Measurements from ENCODE around the gene AK1.

- TF ChIP-seq RAD21 (IDR thresholded peaks at IDR 0.05; ENCODE audit: low read depth) (no peak), CEBPB (IDR thresholded peaks at IDR 0.05; ENCODE audit: low read depth) (no peak)
Measured at GRCh38 chr9:127872369-127873222, 4.9 kb downstream of the AK1 start.
